OCI-LY7 (cell line): ENCODE measurements around the gene MAGI1.

Source experiments
- EZH2phosphoT487 ChIP-seq: fragments of 200-600 bp; sonication (generic); IDR thresholded peaks from 2 replicates; pipeline ENCODE4 v1.6.1; 2018; ENCODE audit warnings: low read depth, borderline replicate concordance, mild to moderate bottlenecking, mixed run types, antibody characterized with exemption, low read length, moderate library complexity, mixed read lengths
- TF ChIP-seq, protein P1 (sequence below): fragments of 200-600 bp; sonication (generic); conservative IDR thresholded peaks from 2 replicates; pipeline ENCODE4 v1.5.1; 2014; ENCODE audit warnings: mild to moderate bottlenecking, antibody characterized with exemption, low read length, moderate library complexity, mixed read lengths

DNA sequence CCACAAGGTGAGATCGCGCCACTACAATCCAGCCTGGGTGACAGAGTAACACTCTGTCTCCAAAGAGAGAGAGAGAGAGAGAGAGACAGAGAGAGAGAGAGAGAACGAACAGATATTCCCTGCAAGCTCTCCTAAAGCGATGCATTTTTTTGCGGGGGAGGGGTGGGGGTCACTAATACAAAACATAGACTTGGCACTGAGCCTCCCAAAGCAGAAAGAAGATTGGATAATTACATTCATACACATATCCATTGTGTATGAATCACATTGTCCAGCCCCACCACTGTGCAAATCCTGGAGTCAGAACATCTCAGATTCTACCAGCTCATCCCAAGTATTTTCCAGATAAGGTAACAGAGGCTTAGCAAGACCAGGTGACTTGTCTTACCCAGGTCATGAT, 459.9 kb downstream of the MAGI1 start:
- TF ChIP-seq, protein P1, sequence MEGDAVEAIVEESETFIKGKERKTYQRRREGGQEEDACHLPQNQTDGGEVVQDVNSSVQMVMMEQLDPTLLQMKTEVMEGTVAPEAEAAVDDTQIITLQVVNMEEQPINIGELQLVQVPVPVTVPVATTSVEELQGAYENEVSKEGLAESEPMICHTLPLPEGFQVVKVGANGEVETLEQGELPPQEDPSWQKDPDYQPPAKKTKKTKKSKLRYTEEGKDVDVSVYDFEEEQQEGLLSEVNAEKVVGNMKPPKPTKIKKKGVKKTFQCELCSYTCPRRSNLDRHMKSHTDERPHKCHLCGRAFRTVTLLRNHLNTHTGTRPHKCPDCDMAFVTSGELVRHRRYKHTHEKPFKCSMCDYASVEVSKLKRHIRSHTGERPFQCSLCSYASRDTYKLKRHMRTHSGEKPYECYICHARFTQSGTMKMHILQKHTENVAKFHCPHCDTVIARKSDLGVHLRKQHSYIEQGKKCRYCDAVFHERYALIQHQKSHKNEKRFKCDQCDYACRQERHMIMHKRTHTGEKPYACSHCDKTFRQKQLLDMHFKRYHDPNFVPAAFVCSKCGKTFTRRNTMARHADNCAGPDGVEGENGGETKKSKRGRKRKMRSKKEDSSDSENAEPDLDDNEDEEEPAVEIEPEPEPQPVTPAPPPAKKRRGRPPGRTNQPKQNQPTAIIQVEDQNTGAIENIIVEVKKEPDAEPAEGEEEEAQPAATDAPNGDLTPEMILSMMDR = no peak
- no peak for TF ChIP-seq EZH2phosphoT487
